K562 (cell line): Measurements from ENCODE around the gene DNAJC6. TPM values are rescaled to one million over a fixed set of nuclear protein-coding genes. Genes with fewer than 3 reads are reported as not detected.

Experiments used
- BHLHE40 ChIP-seq: IDR thresholded peaks from 2 replicates; pipeline ENCODE4 v1.6.1; 2011; ENCODE audit warnings: low read length, improper control_type of control experiment
- KDM4B ChIP-seq, 2 experiments: fragments of 450-650 bp in 1 of 2; sonication (generic) in 1 of 2; IDR thresholded peaks; 2 replicates each; pipeline ENCODE4 v1.6.1; 2016 to 2017; ENCODE audit warnings: borderline replicate concordance in 2 of 2, antibody characterized with exemption in 1 of 2, low read depth in 1 of 2, mild to moderate bottlenecking in 1 of 2
- polyA plus RNA-seq, 8 experiments: library from polyadenylated mRNA; depleted of rRNA in 4 of 8; stranded (reverse) in 5 of 8; unstranded in 3 of 8; fragments of >200 nt; fragmentation: Nextera tagmentation in 2 of 8; fragmentation: Illumina TruSeq in 1 of 8; extraction: Ambion mirVana in 2 of 8; extraction: Trizol in 1 of 8; gene quantifications; 2 replicates each; pipeline versions ENCODE4 v1.2.1 to v1.2.3, GENCODE V29; 2011 to 2014; ENCODE audit warnings: inconsistent platforms in 1 of 8, missing spikeins in 1 of 8
- total RNA-seq, 7 experiments: library from RNA; depleted of rRNA in 6 of 7; stranded (reverse); fragments of >200 nt in 6 of 7; fragmentation: Illumina TruSeq in 2 of 7; extraction: Trizol in 2 of 7; gene quantifications; 2 replicates each; pipeline versions ENCODE4 v1.2.1 to v1.2.3, GENCODE V29; 2011 to 2021; ENCODE audit warnings: low replicate concordance in 1 of 7
- TF ChIP-seq, protein P1 (sequence below), 2 experiments: fragments of 450-650 bp in 1 of 2; sonication (generic) in 1 of 2; formaldehyde crosslinking in 1 of 2; IDR thresholded peaks; 2 replicates each; pipeline versions ENCODE4 v1.7.1 to v1.9.0; 2016 to 2022; ENCODE audit warnings: inconsistent platforms in 1 of 2, mild to moderate bottlenecking in 1 of 2, missing genetic modification reagents in 1 of 2
- TF ChIP-seq, protein P2 (sequence below): fragments of 450-650 bp; IDR thresholded peaks from 2 replicates; pipeline ENCODE4 v1.6.1; 2016; ENCODE audit warnings: mild to moderate bottlenecking, moderate library complexity

Gene DNAJC6
- total and polyA plus RNA-seq, 9 of the 15 experiments (the other 6 are each of a cell fraction or from before 2014, with no cell fraction given) = 6.7 to 78.7 (median 28.0) TPM

DNA sequence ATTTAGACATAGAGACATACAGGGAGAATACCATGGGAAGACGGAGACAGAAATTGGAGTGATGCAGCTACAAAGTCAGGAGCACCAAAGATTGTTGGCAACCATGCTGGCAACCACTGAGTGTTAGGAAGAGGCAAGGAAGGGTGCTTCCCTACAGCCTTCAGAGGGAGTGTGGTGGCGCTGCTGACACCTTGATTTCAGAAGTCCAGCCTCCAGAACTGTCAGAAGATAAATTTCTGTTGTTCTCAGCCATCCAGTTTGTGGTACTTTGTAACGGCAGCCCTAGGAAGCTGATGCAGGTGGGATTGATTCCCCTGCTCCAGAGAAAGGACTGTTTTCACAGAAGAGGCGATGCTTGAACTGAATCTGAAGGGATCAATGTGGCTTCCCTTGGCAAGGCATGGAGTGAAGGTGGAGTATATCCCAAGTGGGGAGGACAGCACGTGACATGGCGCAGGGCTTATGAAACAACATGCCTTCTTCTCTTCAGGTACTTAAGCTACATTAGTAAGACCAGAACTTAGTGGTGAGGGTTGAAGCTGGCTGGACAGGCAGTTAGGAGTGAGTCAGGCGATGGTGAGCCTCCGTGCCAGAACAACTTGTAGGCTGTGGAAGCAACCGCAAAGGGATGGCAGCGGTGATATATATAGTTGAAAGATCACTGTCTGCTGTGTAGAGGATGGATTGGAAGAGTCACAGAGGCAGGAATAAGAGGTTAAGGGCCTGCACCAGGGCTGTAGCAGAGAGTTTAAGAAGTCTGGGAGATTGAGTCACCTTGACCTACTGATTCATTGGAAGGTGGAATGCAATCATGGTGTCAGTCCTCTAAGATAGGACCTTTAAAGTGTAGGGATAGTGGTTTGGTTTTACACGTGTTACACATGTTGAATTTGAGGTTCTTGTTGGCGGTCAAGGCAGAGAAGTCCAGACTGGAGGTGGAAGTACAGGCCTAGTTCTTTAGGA is 113.2 kb downstream of the DNAJC6 start (continued):
- TF ChIP-seq, protein P1, sequence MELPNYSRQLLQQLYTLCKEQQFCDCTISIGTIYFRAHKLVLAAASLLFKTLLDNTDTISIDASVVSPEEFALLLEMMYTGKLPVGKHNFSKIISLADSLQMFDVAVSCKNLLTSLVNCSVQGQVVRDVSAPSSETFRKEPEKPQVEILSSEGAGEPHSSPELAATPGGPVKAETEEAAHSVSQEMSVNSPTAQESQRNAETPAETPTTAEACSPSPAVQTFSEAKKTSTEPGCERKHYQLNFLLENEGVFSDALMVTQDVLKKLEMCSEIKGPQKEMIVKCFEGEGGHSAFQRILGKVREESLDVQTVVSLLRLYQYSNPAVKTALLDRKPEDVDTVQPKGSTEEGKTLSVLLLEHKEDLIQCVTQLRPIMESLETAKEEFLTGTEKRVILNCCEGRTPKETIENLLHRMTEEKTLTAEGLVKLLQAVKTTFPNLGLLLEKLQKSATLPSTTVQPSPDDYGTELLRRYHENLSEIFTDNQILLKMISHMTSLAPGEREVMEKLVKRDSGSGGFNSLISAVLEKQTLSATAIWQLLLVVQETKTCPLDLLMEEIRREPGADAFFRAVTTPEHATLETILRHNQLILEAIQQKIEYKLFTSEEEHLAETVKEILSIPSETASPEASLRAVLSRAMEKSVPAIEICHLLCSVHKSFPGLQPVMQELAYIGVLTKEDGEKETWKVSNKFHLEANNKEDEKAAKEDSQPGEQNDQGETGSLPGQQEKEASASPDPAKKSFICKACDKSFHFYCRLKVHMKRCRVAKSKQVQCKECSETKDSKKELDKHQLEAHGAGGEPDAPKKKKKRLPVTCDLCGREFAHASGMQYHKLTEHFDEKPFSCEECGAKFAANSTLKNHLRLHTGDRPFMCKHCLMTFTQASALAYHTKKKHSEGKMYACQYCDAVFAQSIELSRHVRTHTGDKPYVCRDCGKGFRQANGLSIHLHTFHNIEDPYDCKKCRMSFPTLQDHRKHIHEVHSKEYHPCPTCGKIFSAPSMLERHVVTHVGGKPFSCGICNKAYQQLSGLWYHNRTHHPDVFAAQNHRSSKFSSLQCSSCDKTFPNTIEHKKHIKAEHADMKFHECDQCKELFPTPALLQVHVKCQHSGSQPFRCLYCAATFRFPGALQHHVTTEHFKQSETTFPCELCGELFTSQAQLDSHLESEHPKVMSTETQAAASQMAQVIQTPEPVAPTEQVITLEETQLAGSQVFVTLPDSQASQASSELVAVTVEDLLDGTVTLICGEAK (IDR thresholded peaks at IDR 0.05) = peak; percentile 2; the same call in 1 of the 2 replicates
- TF ChIP-seq, protein P1 (CRISPR knock-in tag; IDR thresholded peaks at IDR 0.05) = no peak
- TF ChIP-seq BHLHE40 (peak; percentile 83), KDM4B (IDR thresholded peaks at IDR 0.05; ENCODE audit: borderline replicate concordance in 2 of 2, low read depth in 1 of 2) (no peak)
- TF ChIP-seq, protein P2, sequence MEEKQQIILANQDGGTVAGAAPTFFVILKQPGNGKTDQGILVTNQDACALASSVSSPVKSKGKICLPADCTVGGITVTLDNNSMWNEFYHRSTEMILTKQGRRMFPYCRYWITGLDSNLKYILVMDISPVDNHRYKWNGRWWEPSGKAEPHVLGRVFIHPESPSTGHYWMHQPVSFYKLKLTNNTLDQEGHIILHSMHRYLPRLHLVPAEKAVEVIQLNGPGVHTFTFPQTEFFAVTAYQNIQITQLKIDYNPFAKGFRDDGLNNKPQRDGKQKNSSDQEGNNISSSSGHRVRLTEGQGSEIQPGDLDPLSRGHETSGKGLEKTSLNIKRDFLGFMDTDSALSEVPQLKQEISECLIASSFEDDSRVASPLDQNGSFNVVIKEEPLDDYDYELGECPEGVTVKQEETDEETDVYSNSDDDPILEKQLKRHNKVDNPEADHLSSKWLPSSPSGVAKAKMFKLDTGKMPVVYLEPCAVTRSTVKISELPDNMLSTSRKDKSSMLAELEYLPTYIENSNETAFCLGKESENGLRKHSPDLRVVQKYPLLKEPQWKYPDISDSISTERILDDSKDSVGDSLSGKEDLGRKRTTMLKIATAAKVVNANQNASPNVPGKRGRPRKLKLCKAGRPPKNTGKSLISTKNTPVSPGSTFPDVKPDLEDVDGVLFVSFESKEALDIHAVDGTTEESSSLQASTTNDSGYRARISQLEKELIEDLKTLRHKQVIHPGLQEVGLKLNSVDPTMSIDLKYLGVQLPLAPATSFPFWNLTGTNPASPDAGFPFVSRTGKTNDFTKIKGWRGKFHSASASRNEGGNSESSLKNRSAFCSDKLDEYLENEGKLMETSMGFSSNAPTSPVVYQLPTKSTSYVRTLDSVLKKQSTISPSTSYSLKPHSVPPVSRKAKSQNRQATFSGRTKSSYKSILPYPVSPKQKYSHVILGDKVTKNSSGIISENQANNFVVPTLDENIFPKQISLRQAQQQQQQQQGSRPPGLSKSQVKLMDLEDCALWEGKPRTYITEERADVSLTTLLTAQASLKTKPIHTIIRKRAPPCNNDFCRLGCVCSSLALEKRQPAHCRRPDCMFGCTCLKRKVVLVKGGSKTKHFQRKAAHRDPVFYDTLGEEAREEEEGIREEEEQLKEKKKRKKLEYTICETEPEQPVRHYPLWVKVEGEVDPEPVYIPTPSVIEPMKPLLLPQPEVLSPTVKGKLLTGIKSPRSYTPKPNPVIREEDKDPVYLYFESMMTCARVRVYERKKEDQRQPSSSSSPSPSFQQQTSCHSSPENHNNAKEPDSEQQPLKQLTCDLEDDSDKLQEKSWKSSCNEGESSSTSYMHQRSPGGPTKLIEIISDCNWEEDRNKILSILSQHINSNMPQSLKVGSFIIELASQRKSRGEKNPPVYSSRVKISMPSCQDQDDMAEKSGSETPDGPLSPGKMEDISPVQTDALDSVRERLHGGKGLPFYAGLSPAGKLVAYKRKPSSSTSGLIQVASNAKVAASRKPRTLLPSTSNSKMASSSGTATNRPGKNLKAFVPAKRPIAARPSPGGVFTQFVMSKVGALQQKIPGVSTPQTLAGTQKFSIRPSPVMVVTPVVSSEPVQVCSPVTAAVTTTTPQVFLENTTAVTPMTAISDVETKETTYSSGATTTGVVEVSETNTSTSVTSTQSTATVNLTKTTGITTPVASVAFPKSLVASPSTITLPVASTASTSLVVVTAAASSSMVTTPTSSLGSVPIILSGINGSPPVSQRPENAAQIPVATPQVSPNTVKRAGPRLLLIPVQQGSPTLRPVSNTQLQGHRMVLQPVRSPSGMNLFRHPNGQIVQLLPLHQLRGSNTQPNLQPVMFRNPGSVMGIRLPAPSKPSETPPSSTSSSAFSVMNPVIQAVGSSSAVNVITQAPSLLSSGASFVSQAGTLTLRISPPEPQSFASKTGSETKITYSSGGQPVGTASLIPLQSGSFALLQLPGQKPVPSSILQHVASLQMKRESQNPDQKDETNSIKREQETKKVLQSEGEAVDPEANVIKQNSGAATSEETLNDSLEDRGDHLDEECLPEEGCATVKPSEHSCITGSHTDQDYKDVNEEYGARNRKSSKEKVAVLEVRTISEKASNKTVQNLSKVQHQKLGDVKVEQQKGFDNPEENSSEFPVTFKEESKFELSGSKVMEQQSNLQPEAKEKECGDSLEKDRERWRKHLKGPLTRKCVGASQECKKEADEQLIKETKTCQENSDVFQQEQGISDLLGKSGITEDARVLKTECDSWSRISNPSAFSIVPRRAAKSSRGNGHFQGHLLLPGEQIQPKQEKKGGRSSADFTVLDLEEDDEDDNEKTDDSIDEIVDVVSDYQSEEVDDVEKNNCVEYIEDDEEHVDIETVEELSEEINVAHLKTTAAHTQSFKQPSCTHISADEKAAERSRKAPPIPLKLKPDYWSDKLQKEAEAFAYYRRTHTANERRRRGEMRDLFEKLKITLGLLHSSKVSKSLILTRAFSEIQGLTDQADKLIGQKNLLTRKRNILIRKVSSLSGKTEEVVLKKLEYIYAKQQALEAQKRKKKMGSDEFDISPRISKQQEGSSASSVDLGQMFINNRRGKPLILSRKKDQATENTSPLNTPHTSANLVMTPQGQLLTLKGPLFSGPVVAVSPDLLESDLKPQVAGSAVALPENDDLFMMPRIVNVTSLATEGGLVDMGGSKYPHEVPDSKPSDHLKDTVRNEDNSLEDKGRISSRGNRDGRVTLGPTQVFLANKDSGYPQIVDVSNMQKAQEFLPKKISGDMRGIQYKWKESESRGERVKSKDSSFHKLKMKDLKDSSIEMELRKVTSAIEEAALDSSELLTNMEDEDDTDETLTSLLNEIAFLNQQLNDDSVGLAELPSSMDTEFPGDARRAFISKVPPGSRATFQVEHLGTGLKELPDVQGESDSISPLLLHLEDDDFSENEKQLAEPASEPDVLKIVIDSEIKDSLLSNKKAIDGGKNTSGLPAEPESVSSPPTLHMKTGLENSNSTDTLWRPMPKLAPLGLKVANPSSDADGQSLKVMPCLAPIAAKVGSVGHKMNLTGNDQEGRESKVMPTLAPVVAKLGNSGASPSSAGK = peak; percentile 57; the same call in 1 of the 2 replicates
